Islet precursor cell (in vitro differentiated cells): ENCODE measurements around the gene KLHL29.

Experiments used
- DNase-seq: peaks from one replicate; pipeline ENCODE4 v3.0.0-alpha.2; 2018

KLHL29 gene

DNA sequence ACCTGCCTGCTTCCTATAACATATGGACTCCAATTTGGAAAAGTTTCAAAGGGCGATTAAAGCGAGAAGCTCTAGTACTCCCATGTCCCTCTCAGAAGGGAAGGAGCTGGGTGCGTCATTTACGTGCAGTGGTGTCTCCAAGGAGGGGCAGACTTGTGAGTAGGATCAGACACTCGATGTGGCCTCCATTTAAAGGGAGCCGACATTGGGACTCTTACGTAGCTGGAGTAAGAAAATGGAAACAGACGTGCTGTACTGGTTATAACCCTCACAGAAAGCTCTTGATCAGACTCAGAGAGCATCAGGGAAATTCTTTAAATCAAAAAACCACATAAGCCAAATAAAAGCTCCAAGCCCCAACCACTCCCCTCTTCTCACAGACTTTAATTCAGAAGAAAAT is 198.5 kb downstream of the KLHL29 start:
- DNase-seq: no peak

DNA sequence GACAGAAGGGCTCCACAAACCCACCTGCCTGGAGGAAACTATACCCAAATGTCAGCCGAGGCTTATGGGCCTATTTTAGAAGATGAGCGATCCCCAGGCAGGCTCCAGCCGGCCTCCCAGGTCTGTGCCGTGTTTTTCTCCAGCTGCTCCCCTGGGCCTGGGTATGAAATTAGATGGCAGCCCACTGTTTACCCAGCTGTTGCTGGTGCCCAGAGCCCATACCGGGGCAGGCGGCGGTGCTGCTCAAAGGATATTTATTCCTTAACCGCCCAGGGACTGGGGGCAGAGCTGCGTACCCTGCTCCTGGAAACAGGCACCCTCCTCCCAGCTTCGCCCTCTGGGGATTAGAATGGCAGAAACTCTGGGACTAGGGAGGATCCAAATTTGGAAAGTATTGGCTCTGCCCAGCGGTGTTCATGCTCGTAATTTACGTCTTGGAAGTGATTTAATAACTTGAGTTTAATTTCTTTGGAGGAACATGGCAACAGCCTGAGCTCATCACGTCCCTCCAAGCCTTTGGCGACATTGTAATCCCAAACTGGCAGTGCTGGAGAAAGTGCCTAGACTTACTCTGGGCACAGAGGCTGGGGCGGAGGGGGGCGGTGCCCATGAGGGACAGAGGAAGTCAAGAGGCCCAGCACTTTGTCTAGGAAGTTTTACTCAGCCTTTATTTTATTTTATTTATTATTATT is 199.2 kb downstream of the KLHL29 start:
- DNase-seq: no peak

DNA sequence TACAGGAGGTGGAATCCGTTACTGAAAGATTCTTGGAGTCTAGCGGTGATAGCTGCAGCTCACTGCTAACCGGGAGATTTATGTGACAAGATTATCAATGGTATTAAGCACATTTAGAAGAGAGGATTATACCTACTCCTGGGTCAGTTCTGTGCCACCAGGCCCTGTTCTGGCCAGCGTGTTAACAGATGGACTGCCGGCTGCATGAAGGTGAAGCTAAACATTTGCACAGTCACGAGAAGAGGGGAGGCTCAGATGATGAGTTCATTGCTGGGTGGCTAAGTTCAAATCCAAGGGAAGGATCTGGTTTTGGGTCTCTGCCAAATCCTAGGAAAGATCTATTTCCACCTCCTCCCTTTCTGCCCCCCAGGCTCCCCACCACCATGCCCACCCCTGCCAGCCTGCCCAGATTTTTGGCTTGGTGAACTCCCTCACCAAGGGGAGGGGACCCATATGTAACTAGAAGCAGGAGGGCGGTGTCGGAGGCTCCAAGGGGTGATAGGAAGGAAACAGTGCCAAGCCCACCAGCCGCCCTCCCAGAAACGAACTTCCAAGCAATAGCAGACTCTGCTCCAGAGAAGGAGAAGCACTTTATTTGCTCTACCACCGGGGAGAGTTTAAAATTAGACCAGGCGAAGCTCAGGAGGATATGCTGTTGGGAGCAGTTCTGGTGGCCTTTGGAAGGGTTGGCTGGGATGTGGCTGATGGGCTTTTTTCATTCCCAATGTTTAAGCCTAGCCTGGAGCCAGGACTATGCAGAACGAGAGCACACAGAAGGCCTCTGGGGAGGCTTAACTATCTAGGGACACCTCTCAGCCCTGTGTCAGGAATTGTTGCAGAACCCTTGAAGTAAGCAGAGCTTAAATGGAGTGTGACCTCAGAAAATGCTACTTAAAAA is 200.5 kb downstream of the KLHL29 start:
- DNase-seq: no peak

DNA sequence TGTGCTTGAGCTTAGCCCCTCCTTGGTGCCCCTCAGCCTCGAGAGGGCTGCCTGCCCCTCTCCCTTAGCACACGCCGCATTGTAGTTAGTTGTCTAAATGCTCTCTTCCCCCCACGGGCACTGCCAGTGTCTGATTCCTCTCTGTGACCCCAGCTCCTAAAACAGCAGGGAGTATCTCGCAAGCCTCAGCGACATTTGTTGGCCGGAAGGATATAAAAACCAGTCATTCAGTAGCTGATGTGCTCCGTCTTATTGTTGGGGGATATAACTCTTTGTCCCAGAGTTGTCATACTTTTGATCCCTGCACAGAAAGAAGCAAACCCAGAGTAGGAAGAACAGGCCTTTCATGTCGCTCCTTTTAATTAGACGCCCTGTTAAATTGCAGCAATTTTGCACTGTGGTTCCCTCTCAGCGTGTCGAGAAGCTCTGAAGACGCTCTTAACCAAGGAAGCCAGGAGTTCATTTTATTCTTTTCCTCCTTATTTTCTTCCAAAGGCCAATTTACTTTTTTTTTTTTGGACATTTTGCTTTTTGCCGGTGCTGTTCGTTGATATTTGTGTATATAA is 201.8 kb downstream of the KLHL29 start:
- DNase-seq: no peak

DNA sequence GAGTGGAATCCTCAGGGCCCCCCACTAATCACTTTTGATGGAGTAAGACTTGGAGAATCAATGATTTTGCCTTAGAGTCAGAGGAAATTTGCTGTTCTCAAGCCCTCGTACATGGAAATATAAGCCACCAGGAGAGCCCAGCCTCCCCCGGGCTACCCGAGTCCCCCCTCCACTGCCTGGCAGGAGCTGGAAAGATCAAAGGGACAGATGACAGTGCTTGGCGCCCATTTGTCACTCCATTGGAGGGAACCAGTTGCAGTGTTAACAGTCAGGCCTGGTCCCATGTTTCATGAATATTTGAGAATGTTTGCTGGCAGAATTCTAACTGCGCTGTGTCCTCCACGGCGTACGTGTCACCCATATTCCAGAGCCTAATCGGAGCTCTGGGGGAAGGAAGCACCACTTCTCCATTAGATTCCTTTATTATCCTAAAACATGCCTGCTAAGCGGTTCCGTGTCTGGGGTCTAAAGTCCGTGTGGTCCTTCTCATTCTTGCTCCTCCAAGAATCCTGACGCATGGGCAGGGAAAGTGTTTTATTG is 202.4 kb downstream of the KLHL29 start:
- DNase-seq: no peak

DNA sequence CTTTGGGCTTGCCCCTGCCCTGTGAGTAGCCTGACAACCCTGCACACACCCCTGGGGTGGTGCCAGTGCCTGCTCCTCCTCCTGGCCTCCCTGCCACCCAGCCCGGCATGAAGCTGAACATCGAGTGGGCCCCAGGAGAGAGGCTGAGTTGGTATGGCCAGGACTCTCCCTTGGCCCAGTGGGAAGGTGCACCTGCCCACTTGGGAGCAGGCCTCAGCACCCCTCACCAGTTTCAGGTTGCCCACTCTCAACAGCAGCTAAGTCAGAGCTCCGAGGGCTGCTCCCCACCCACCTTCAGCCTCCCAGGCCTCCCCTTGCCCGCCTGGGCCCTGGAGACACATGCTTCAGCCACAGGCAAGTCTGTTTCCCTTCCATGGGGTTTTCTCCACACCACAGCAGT is 203.1 kb downstream of the KLHL29 start:
- DNase-seq: no peak

DNA sequence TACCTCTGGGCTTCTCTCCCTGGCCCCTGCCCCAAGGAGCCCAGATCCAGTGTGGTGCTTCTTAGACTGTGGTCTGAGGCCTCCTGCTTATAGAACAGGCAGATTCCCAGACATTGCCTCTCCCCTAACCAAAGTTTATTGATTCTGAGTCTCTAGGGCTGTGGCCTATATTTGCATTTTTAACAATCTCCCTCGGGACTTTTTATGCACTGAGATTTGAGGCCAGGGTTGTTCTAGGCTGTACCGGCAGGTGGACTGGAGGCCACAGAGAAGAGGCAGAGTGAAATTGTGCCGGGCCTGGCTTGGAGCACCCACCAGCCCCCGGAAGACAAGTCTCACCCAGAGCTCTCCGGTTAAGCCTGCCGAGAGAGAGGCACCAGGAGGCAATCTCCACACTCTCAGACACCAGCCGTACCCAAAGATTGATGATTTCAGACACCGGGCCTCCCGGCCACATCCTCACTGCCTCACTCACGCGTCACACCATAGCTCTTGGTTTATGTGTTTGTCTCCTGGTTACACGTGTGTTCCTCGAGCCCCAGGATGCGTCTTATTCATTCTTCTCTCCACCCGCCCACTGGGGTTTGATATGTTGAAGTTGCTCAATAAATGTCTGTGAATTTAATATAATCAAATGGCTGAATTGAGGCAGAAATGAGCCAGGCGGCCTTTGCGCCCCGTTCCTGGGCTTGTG is 203.7 kb downstream of the KLHL29 start:
- no peak for DNase-seq

DNA sequence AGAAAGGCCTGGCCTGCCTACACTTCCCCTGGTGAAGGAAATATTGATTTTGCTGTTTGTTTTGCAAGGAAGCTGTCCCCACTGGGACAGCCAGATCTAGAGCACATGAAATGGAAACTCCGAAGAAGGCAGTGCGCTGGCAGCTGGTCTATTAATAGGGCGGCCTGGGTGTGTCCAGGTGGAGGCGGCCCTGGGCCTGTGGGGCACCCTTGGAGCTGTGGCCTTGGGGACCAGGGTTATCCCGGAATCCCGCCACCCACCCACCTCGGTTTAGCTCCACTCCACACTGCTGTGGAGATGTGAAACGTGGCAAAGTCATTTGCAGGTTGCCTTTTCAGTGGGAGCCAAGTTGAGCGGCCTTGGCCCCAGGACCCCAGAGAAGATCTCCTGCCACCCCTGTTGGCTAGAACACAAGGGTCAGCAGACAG is 204.3 kb downstream of the KLHL29 start:
- DNase-seq: no peak

DNA sequence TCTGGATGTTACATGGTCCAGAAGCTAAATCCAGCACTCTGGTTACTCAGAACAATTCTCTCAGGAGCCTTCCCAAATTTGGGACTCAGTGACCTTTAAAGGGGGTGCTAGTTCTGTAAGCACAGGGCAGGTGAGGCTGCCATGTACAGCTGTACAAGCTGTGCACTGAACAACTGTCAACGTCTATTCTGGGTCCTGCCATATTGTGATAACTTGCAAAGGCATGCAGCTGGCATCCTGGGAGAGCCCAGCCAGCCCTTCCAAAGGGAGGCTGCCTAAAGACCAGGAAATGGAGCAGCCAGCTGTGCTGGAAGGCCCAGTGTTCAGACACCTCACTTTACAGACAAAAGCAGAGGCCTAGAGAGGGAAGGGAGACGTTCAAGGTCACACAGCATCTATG is 204.8 kb downstream of the KLHL29 start:
- no peak for DNase-seq

DNA sequence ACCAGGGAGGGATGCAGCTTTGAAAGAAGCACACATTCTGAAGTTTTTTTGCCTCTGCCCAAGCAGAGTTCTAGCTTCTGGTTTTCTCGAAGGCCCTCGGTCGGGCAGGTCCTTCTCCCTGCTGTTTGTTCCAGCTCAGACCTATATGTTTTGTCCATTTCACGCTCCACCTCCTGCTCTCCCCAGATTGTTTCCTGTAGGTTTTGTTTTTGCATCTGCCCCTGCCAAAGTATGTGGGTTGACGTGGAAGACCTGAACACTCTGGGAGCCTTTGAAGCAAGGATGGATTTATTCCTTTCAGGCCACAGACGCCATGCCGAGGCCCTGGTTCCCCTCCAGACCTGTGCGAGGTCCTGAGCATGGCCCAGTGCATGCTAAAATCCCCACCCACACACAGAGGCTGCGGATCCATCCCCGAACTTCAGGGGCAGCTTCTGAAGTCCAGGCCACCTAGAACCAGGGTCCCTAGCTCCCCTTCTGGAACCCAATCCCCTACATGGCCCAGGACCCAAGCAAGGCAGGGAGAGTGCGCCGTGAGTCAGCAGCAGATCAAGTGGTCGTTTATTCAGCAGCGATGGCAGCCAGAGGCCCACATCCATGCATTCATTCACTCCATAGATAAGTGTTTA is 205.4 kb downstream of the KLHL29 start:
- no peak for DNase-seq

DNA sequence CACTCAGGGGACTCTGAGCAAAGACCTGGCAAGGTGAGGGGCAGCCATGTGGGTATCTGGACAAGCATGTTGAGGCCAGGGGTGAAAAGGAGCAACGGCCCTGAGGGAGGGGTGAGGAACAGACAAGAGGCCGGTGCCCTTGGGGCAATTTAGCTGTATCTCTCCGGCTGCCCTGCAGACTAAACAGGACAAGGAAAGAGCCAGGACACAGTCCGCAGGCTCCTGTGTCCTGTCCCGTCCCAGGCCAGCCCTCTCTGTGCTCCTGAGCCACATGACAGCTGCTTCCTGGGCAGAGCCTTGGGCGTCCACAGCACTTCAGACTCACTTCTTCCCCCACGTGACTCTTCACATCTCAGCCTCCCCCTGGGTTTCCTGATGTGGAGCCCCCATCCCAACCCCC is 206.1 kb downstream of the KLHL29 start:
- DNase-seq: no peak

DNA sequence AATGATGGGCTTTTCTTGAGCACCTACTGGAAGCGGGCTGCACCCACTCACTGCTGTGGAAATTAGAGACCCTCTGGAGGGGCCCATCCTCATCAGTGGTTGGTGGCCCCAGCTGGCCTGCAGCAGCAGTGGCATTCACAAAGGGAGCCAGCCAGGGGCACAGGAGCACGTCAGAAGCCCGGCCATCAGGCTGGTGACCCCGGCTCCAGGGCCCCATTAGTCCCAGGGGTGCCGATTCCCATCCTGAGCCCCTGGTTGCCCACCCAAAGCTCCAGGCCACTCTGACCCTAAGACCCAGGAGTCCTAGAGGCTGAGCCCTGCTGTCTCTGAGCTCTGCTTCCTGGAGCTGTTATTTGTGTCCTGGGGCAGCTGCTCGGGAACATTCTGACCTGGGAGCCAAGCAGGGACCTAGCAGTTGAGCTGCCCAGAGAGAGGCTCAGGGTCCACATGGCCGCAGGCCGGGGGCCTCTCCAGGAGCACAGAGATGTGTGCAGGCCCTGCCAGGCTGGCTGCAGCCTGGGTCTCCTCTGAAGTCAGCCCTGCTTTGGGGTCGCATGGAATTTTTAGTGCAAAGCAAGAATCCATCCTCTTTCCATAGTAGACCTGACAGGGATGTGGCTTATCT is 207.2 kb downstream of the KLHL29 start:
- no peak for DNase-seq

DNA sequence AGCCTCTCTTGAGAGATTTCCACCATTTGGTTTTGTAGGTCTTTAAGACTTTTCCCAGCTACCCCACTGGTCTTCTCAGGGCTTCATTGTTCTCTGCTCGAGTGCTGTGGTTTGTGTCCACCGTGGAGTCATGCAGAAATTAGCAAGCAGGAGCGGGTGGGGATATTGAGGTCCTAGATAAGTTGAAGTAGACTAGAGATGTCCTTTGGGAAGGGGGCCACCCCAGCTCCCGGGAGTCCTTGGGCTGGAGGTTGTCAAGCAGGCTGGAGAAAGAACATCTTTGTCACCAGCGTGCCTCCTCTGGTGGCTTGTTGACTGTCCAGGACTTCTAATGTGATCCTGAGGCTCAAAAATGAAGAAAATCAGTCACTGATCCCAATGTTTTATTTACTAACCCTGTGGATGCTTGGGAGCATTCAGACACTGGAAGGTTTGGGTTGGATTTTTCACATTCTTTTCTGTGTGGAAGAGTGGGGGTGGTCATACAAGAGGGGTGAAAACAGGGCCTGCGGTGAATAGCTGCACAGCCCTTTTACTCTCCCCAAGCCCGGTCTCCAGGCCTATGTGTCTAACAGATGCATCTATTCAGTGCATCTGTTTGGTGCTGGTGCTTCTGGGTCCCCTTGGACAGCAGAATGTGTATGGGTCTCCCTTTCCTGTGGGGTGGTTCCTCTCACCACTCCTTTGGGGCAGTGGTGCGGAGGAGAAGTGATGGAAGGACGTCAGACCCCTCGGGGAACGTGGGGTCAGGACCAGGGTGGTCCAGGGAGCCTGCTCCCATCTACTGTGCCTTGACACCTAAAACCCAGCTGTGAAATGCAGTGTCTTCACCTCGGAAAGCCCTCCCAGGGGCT is 208.1 kb downstream of the KLHL29 start:
- DNase-seq: no peak

DNA sequence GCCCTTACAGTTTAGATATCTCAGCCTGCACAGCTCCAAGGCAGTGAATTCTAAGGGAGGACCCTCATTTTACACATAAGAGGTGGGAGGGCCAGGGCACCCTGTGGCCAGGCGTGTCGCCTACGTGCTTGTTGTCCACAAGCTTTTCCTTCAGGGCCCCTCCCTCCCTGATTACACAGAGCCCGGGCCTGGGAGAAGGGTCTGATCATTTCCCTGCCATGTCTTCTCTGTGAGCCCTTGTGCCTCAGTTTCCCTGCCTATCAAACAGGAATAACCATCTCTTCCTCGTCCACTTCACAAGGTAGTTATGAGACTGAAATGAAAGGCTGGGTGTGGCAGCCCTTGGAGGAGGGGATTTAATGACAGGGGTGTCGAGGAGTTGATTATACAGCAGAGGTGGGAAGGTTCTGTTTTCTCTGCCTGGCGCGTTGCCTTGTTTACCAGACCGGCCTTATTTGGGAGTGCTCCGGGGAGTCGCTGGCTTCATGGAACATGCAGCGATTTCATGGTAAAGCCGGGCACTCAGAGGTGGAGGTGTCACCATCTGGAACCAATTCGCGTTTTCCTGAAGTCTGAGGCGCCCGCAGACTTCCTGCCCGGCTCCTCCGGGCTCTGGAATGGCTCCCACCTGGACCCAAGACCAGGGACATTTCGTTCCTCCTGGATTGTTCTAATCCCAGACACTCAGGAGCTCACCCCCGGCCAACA is 208.9 kb downstream of the KLHL29 start:
- DNase-seq: no peak

DNA sequence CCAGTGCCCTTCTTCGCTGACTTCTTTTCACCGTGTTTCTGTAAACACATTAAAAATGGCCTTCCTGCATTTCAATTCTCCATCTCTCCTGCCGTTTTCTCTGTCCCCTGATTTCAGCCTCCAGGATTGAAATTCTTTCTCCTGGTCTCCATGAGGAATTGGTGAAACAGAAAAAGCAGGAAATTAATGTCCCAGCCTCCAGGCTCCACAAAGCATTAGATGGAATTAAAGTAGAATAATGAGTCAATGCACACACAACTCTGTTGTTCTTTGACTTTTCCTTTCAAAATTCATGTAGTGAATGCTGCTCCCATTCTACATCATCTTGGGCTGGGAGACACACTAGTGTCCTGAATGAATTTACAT is 209.5 kb downstream of the KLHL29 start:
- no peak for DNase-seq

DNA sequence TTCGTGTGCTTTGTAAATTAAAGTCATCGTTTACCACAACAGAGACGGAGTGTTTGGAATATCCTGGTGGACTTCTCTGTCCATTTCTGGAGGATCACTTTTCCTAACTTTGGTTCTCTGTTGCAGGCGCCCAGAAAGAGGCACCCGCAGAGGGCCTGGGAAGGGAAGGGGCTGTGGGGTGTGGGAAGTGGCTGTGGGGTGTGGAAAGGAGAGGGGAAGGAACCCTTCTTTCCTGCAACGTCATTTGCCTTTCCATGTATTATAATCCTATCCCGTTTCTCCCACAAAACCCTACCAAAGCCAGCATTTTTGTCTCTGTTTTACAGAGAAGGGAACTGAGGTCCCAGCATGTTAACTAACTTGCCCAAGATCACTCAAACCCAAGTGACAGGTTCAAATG is 210.0 kb downstream of the KLHL29 start:
- no peak for DNase-seq

DNA sequence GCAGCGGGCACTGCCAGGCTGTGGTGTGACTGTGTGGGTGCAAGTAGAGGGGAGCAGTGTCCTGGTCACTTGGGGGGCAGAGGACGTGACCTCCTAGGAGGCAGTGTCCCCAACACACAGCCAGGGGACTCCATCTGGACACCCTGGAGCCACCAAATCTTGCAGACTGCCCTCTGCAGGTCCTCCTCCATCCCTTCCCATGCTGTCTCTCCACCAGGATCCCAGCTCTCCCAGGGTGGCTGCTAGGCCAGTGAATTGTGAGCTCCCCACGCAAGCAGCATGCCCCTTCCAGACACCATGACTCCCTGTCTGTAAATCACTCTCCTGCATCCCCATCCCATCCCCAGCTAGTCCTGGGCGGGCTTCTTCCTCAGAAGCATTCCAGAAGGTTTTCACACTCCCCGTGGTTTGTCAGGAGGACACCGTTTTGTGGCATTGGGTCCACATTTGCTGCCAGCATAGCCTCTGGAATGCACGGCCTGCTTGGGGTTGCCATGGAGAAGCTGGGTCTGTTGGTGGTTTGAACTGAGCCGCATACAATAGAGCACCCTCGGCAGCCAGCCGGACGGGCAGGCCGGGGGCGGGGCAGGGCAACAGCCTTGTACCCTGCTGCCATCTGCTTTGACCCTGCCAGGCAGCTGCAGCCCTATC is 210.7 kb downstream of the KLHL29 start:
- DNase-seq: peak; percentile 89

DNA sequence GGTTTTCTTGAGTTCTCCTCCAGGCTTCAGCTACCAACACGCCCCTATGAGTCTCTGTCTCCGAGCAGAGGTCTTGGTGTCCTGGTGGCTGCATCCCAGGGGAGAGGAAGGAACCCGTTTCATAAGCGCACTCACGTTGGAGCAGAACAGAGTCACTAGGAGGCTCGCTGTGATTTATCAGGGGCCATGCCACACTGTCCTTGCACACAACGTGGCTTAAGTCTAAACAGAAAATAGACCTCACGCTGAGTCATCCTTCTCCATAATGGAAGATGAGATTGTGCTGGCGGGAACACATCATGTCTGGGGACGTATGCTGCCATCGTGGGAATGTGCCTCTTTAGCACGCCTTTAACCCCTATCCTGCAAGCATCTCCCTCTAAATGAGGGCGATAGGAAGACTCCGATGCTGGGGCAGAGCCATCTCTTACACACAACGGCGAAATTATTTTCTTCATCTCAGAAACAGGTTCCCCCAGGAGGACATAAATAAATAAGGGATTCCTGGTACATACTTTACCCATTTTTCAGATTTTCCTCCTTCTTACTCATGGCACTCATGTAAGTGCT is 211.4 kb downstream of the KLHL29 start:
- no peak for DNase-seq

DNA sequence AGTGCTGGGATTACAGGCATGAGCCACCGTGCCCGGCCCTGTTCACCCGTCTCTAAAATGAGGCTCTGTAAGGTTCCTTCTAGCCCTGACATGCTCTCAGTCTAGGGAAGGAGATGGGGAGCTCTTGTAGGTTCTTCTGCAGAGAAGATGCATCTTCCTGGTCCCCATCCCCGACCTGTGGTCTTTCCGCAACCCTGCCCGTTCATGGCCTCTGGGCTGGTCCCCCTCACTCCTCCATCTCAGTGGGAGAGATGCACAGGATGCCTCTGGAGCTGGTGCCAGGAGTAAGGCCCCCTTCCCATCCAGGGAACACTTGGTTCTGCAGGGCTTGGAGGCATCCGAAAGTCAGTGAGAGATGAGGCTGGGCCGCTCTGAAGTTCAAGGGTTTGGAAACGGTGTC is 212.7 kb downstream of the KLHL29 start:
- DNase-seq: no peak

DNA sequence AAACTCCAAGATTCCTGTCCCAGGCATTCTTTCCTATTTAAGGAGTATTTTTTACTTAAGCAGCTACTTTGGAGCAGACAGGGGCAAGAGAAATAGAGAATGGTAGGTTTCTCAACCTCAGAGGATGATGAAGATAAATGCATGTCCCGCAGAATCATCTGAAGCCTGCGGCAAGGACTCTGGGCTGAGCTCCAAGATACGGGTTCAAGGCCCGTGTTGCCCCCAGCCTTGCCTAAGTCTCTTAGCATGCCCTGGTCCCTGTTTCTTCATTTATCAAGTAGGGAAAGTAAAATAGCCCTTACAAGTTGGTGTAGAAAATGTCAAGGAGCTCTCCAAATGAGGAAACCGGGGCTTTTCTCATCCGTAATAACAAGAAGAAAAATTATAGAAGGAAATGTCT is 214.0 kb downstream of the KLHL29 start:
- DNase-seq: no peak
